K562 (cell line): ENCODE measurements around the gene ZDHHC24. TPM values are rescaled to one million over a fixed set of nuclear protein-coding genes. Genes with fewer than 3 reads are reported as not detected.

ENCODE experiments used
- ATF2 ChIP-seq: sonication (generic); formaldehyde crosslinking; IDR thresholded peaks from 2 replicates; pipeline ENCODE4 v1.8.1; 2022; ENCODE audit warnings: missing genetic modification reagents
- JUNB ChIP-seq: fragments of 450-650 bp; formaldehyde crosslinking; conservative IDR thresholded peaks from 2 replicates; pipeline ENCODE4 v1.4.0; 2020; ENCODE audit warnings: mild to moderate bottlenecking
- NCOA4 ChIP-seq: fragments of 450-650 bp; IDR thresholded peaks from 2 replicates; pipeline ENCODE4 v1.6.1; 2018; ENCODE audit warnings: mild to moderate bottlenecking; ENCODE audit not compliant: partially characterized antibody
- PRMT5 ChIP-seq: sonication (generic); formaldehyde crosslinking; IDR thresholded peaks from 2 replicates; pipeline ENCODE4 v1.5.0; 2020; ENCODE audit warnings: missing genetic modification reagents
- SRSF7 ChIP-seq: fragments of 200-400 bp; formaldehyde crosslinking; optimal IDR thresholded peaks from 2 replicates; pipeline ENCODE3; 2017; ENCODE audit warnings: mild to moderate bottlenecking, low read depth, low read length
- TRIM24 ChIP-seq, 2 experiments: fragments of 450-650 bp; IDR thresholded peaks; 2 replicates each; pipeline ENCODE4 v1.6.1; 2016
- ZEB2 ChIP-seq: fragments of 450-650 bp; IDR thresholded peaks from 2 replicates; pipeline ENCODE4 v1.6.1; 2016
- ZNF280A ChIP-seq: fragments of 450-650 bp; IDR thresholded peaks from 2 replicates; pipeline ENCODE4 v1.6.1; 2018; ENCODE audit warnings: mild to moderate bottlenecking, low read depth; ENCODE audit not compliant: partially characterized antibody
- polyA plus RNA-seq, 8 experiments: library from polyadenylated mRNA; depleted of rRNA in 4 of 8; stranded (reverse) in 5 of 8; unstranded in 3 of 8; fragments of >200 nt; fragmentation: Nextera tagmentation in 2 of 8; fragmentation: Illumina TruSeq in 1 of 8; extraction: Ambion mirVana in 2 of 8; extraction: Trizol in 1 of 8; gene quantifications; 2 replicates each; pipeline versions ENCODE4 v1.2.1 to v1.2.3, GENCODE V29; 2011 to 2014; ENCODE audit warnings: inconsistent platforms in 1 of 8, missing spikeins in 1 of 8
- total RNA-seq, 7 experiments: library from RNA; depleted of rRNA in 6 of 7; stranded (reverse); fragments of >200 nt in 6 of 7; fragmentation: Illumina TruSeq in 2 of 7; extraction: Trizol in 2 of 7; gene quantifications; 2 replicates each; pipeline versions ENCODE4 v1.2.1 to v1.2.3, GENCODE V29; 2011 to 2021; ENCODE audit warnings: low replicate concordance in 1 of 7
- TF ChIP-seq, protein P1 (sequence below): fragments of 450-650 bp; IDR thresholded peaks from 2 replicates; pipeline ENCODE4 v1.6.1; 2016; ENCODE audit warnings: antibody characterized with exemption
- TF ChIP-seq, protein P2 (sequence below): fragments of 450-650 bp; IDR thresholded peaks from 2 replicates; pipeline ENCODE4 v1.6.1; 2016; ENCODE audit warnings: borderline replicate concordance
- TF ChIP-seq, protein P3 (sequence below): sonication (generic); formaldehyde crosslinking; IDR thresholded peaks from 2 replicates; pipeline ENCODE4 v1.8.0; 2022; ENCODE audit warnings: mild to moderate bottlenecking, missing genetic modification reagents
- TF ChIP-seq, protein P4 (sequence below): fragments of 450-650 bp; formaldehyde crosslinking; IDR thresholded peaks from 2 replicates; pipeline ENCODE4 v1.4.0; 2020; ENCODE audit warnings: mild to moderate bottlenecking, moderate library complexity
- TF ChIP-seq, protein P5 (sequence below): fragments of 450-650 bp; IDR thresholded peaks from one replicate; pipeline ENCODE4 v1.6.1; 2018; ENCODE audit warnings: mild to moderate bottlenecking, moderate library complexity; ENCODE audit not compliant: partially characterized antibody

The ZDHHC24 gene
- total and polyA plus RNA-seq, 9 of the 15 experiments (the other 6 are each of a cell fraction or from before 2014, with no cell fraction given) = 0.45 to 11.2 (median 2.7) TPM

DNA sequence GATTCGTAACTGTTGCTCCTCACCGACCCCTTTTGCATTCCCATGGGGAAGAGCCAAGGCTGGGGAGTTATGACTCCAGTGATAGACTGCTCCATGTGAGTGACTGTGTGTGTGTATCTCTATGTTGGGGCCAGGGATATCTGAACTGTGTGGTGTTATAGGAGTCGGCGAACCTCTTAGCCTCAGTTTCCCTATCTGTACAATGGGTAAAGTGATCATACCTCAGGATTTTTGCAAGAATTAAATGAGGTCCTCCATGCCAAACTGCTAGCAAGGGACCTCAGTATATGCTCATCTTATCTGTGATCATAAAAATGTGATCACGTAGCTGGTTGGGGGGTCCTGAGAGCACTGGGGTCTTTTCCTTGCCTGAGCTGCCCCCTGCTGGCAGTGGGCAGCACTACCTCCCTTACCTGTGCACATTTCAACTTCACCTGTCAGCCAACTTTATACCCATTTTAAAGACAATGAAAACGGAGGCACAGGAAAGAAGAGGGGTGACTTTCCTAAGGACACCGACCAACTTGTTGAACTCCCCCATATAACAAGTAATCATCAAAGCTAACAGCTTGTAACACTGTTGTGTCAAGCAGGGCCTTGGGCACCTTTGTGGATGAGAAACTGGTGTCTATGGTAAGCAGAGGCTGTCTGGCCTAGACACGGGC is 67.0 kb downstream of the ZDHHC24 start (continued):
- TF ChIP-seq SRSF7 = no peak
- no peak for TF ChIP-seq TRIM24 (IDR thresholded peaks at IDR 0.05)
- TF ChIP-seq, protein P1, sequence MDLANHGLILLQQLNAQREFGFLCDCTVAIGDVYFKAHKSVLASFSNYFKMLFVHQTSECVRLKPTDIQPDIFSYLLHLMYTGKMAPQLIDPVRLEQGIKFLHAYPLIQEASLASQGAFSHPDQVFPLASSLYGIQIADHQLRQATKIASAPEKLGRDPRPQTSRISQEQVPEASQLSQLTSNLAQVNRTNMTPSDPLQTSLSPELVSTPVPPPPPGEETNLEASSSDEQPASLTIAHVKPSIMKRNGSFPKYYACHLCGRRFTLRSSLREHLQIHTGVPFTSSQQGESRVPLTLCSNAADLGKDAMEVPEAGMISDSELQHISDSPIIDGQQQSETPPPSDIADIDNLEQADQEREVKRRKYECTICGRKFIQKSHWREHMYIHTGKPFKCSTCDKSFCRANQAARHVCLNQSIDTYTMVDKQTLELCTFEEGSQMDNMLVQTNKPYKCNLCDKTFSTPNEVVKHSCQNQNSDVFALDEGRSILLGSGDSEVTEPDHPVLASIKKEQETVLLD = no peak; the same call in 1 of the 2 replicates
- TF ChIP-seq, protein P2, sequence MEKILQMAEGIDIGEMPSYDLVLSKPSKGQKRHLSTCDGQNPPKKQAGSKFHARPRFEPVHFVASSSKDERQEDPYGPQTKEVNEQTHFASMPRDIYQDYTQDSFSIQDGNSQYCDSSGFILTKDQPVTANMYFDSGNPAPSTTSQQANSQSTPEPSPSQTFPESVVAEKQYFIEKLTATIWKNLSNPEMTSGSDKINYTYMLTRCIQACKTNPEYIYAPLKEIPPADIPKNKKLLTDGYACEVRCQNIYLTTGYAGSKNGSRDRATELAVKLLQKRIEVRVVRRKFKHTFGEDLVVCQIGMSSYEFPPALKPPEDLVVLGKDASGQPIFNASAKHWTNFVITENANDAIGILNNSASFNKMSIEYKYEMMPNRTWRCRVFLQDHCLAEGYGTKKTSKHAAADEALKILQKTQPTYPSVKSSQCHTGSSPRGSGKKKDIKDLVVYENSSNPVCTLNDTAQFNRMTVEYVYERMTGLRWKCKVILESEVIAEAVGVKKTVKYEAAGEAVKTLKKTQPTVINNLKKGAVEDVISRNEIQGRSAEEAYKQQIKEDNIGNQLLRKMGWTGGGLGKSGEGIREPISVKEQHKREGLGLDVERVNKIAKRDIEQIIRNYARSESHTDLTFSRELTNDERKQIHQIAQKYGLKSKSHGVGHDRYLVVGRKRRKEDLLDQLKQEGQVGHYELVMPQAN = no peak
- TF ChIP-seq, protein P3, sequence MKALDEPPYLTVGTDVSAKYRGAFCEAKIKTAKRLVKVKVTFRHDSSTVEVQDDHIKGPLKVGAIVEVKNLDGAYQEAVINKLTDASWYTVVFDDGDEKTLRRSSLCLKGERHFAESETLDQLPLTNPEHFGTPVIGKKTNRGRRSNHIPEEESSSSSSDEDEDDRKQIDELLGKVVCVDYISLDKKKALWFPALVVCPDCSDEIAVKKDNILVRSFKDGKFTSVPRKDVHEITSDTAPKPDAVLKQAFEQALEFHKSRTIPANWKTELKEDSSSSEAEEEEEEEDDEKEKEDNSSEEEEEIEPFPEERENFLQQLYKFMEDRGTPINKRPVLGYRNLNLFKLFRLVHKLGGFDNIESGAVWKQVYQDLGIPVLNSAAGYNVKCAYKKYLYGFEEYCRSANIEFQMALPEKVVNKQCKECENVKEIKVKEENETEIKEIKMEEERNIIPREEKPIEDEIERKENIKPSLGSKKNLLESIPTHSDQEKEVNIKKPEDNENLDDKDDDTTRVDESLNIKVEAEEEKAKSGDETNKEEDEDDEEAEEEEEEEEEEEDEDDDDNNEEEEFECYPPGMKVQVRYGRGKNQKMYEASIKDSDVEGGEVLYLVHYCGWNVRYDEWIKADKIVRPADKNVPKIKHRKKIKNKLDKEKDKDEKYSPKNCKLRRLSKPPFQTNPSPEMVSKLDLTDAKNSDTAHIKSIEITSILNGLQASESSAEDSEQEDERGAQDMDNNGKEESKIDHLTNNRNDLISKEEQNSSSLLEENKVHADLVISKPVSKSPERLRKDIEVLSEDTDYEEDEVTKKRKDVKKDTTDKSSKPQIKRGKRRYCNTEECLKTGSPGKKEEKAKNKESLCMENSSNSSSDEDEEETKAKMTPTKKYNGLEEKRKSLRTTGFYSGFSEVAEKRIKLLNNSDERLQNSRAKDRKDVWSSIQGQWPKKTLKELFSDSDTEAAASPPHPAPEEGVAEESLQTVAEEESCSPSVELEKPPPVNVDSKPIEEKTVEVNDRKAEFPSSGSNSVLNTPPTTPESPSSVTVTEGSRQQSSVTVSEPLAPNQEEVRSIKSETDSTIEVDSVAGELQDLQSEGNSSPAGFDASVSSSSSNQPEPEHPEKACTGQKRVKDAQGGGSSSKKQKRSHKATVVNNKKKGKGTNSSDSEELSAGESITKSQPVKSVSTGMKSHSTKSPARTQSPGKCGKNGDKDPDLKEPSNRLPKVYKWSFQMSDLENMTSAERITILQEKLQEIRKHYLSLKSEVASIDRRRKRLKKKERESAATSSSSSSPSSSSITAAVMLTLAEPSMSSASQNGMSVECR (CRISPR knock-in tag) = no peak
- TF ChIP-seq, protein P4, sequence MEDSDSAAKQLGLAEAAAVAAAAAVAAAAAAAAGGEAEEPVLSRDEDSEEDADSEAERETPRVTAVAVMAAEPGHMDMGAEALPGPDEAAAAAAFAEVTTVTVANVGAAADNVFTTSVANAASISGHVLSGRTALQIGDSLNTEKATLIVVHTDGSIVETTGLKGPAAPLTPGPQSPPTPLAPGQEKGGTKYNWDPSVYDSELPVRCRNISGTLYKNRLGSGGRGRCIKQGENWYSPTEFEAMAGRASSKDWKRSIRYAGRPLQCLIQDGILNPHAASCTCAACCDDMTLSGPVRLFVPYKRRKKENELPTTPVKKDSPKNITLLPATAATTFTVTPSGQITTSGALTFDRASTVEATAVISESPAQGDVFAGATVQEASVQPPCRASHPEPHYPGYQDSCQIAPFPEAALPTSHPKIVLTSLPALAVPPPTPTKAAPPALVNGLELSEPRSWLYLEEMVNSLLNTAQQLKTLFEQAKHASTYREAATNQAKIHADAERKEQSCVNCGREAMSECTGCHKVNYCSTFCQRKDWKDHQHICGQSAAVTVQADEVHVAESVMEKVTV (CRISPR knock-in tag) = peak; percentile 34; the same call in 1 of the 2 replicates
- TF ChIP-seq JUNB (CRISPR knock-in tag) = no peak
- peak; percentile 65 for TF ChIP-seq NCOA4
- TF ChIP-seq PRMT5 = no peak
- TF ChIP-seq ZNF280A = no peak
- peak; percentile 92 for TF ChIP-seq ZEB2
- TF ChIP-seq, protein P5, sequence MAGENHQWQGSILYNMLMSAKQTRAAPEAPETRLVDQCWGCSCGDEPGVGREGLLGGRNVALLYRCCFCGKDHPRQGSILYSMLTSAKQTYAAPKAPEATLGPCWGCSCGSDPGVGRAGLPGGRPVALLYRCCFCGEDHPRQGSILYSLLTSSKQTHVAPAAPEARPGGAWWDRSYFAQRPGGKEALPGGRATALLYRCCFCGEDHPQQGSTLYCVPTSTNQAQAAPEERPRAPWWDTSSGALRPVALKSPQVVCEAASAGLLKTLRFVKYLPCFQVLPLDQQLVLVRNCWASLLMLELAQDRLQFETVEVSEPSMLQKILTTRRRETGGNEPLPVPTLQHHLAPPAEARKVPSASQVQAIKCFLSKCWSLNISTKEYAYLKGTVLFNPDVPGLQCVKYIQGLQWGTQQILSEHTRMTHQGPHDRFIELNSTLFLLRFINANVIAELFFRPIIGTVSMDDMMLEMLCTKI = no peak
- TF ChIP-seq ATF2 = no peak
